ENCODE results near the gene CMTM7.
"Not testable (repeated sequence)": the region's sequence is repeated elsewhere in the genome, so short reads cannot be mapped to it uniquely, and the experiment has no call there.

Gene CMTM7

GRCh38 chr3:32432045-32432710 is 40.5 kb downstream of the CMTM7 start:
- FAIRE-seq = peak; percentile 64
- no peak for DNase-seq (ENCODE audit: insufficient read length)
- TF ChIP-seq POLR2AphosphoS5 (IDR thresholded peaks at IDR 0.05; ENCODE audit: low read depth, low read length) = no peak
- TF ChIP-seq TAF1 (IDR thresholded peaks at IDR 0.05; ENCODE audit: borderline replicate concordance, low read depth, low read length) = no peak
- TF ChIP-seq POLR2A (IDR thresholded peaks at IDR 0.05; ENCODE audit: low read depth, low read length) = no peak

- FAIRE-seq = peak; percentile 87
- no peak for DNase-seq (ENCODE audit: insufficient read length)
- TF ChIP-seq POLR2A (IDR thresholded peaks at IDR 0.05; ENCODE audit: low read depth, low read length) (no peak), POLR2AphosphoS5 (IDR thresholded peaks at IDR 0.05; ENCODE audit: low read depth, low read length) (no peak), TAF1 (IDR thresholded peaks at IDR 0.05; ENCODE audit: borderline replicate concordance, low read depth, low read length) (no peak)
These were observed 41.3 kb downstream of the CMTM7 start for GRCh38 chr3:32432711-32433530.

- FAIRE-seq (no peak), DNase-seq (ENCODE audit: insufficient read length) (no peak)
- TF ChIP-seq POLR2AphosphoS5 (IDR thresholded peaks at IDR 0.05; ENCODE audit: low read depth, low read length) (no peak), TAF1 (IDR thresholded peaks at IDR 0.05; ENCODE audit: borderline replicate concordance, low read depth, low read length) (no peak), POLR2A (IDR thresholded peaks at IDR 0.05; ENCODE audit: low read depth, low read length) (no peak)
These were observed 42.6 kb downstream of the CMTM7 start for GRCh38 chr3:32434206-32434605.

- TF ChIP-seq POLR2A (IDR thresholded peaks at IDR 0.05; ENCODE audit: low read depth, low read length) = no peak
- no peak for TF ChIP-seq POLR2AphosphoS5 (IDR thresholded peaks at IDR 0.05; ENCODE audit: low read depth, low read length)
- TF ChIP-seq TAF1 (IDR thresholded peaks at IDR 0.05; ENCODE audit: borderline replicate concordance, low read depth, low read length) = no peak
- peak; percentile 57 for FAIRE-seq
- no peak for DNase-seq (ENCODE audit: insufficient read length)
These were observed 44.5 kb downstream of the CMTM7 start for GRCh38 chr3:32435911-32436815.

GRCh38 chr3:32436816-32437189 is 45.1 kb downstream of the CMTM7 start:
- DNase-seq (ENCODE audit: insufficient read length) (no peak), FAIRE-seq (peak; percentile 36)
- no peak for TF ChIP-seq TAF1 (IDR thresholded peaks at IDR 0.05; ENCODE audit: borderline replicate concordance, low read depth, low read length)
- TF ChIP-seq POLR2A (IDR thresholded peaks at IDR 0.05; ENCODE audit: low read depth, low read length) = no peak
- TF ChIP-seq POLR2AphosphoS5 (IDR thresholded peaks at IDR 0.05; ENCODE audit: low read depth, low read length) = no peak

GRCh38 chr3:32437896-32438295 is 46.2 kb downstream of the CMTM7 start:
- DNase-seq (ENCODE audit: insufficient read length) (no peak), FAIRE-seq (no peak)
- no peak for TF ChIP-seq POLR2A (IDR thresholded peaks at IDR 0.05; ENCODE audit: low read depth, low read length)
- TF ChIP-seq TAF1 (IDR thresholded peaks at IDR 0.05; ENCODE audit: borderline replicate concordance, low read depth, low read length) = no peak
- TF ChIP-seq POLR2AphosphoS5 (IDR thresholded peaks at IDR 0.05; ENCODE audit: low read depth, low read length) = no peak

GRCh38 chr3:32438596-32439344 is 47.1 kb downstream of the CMTM7 start:
- TF ChIP-seq POLR2AphosphoS5 (IDR thresholded peaks at IDR 0.05; ENCODE audit: low read depth, low read length) = no peak
- TF ChIP-seq POLR2A (IDR thresholded peaks at IDR 0.05; ENCODE audit: low read depth, low read length) = no peak
- no peak for TF ChIP-seq TAF1 (IDR thresholded peaks at IDR 0.05; ENCODE audit: borderline replicate concordance, low read depth, low read length)
- no peak for DNase-seq (ENCODE audit: insufficient read length)
- FAIRE-seq = peak; percentile 97

GRCh38 chr3:32439421-32439820 is 47.8 kb downstream of the CMTM7 start:
- not testable (repeated sequence) for FAIRE-seq; DNase-seq (ENCODE audit: insufficient read length)

- no peak for FAIRE-seq
- no peak for TF ChIP-seq POLR2AphosphoS5 (IDR thresholded peaks at IDR 0.05; ENCODE audit: low read depth, low read length)
- no peak for TF ChIP-seq TAF1 (IDR thresholded peaks at IDR 0.05; ENCODE audit: borderline replicate concordance, low read depth, low read length)
- no peak for TF ChIP-seq POLR2A (IDR thresholded peaks at IDR 0.05; ENCODE audit: low read depth, low read length)
- no peak for DNase-seq (ENCODE audit: insufficient read length)
These were observed 49.1 kb downstream of the CMTM7 start for GRCh38 chr3:32440611-32441350.

- DNase-seq (ENCODE audit: insufficient read length) = no peak
- TF ChIP-seq POLR2AphosphoS5 (IDR thresholded peaks at IDR 0.05; ENCODE audit: low read depth, low read length) (no peak), POLR2A (IDR thresholded peaks at IDR 0.05; ENCODE audit: low read depth, low read length) (no peak), TAF1 (IDR thresholded peaks at IDR 0.05; ENCODE audit: borderline replicate concordance, low read depth, low read length) (no peak)
- no peak for FAIRE-seq
These were observed 51.1 kb downstream of the CMTM7 start for GRCh38 chr3:32442766-32443165.

Data from GM12892 (cell line).